Adrenal gland (tissue), 5 donors: ENCODE data around the gene SOX12.

Source experiments
- POLR2A ChIP-seq, 2 donors: fragments of 450-650 bp; IDR thresholded peaks; one replicate each; pipeline ENCODE4 v1.6.1; 2017; ENCODE audit warnings: antibody characterized with exemption in 2 of 2, mild to moderate bottlenecking in 2 of 2, moderate library complexity in 1 of 2
- TF ChIP-seq, protein P1 (sequence below), 6 experiments: fragments of 450-650 bp in 4 of 6; fragments of 200-600 bp in 2 of 6; sonication (generic) in 1 of 6; IDR thresholded peaks; 1 replicate in 5 of 6; 2 replicates in 1 of 6; pipeline versions ENCODE4 v1.5.1 to v1.8.0; 2016 to 2021; ENCODE audit warnings: antibody characterized with exemption in 6 of 6, mild to moderate bottlenecking in 2 of 6, moderate library complexity in 1 of 6
- donor health status: DM: no; HTN: no; CAD: no.

DNA sequence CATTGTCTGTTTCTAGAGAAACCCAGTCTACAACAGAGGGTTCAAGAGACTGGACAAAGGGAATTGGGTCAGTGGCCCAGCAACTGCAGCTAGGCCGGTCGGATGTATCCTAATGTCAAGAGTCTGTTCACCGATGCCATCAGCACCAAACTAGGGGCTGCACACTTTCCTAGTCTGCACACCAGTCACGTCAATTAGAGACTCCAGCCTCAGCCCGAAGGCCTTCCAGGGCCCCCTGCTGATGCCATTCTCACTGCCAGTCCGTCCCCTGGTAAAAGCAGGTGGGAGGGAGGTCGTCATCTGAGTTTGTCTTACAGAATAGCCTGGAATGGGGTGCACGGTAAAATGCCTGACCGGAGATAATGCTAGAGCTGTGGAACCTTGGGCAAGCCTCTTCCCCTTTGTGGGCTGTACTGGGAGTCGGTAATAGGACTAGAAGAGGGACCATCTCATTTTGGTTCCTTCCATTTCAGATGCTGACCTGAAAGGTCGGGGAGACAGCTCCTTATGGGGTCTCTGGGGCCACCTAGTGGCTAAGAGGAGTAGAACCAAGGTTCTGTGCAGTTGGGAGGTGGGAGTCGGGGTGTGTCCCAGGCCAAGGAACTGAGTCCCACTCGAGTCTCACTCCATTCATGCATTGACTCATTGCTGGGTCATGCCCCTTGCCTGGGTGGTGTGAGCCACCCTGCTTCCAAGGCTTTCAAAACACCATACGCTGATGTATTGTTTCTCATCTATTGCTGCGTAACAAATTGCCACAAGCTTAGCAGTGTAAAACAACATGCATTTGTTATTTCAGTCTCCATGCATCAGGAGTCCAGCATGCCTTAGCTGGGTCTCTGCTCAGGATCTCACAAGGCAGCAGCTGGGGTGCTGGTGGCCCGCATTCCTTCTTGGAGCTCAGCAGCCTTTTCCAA lies 5.1 kb downstream of the SOX12 start:
- TF ChIP-seq, protein P1, sequence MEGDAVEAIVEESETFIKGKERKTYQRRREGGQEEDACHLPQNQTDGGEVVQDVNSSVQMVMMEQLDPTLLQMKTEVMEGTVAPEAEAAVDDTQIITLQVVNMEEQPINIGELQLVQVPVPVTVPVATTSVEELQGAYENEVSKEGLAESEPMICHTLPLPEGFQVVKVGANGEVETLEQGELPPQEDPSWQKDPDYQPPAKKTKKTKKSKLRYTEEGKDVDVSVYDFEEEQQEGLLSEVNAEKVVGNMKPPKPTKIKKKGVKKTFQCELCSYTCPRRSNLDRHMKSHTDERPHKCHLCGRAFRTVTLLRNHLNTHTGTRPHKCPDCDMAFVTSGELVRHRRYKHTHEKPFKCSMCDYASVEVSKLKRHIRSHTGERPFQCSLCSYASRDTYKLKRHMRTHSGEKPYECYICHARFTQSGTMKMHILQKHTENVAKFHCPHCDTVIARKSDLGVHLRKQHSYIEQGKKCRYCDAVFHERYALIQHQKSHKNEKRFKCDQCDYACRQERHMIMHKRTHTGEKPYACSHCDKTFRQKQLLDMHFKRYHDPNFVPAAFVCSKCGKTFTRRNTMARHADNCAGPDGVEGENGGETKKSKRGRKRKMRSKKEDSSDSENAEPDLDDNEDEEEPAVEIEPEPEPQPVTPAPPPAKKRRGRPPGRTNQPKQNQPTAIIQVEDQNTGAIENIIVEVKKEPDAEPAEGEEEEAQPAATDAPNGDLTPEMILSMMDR (IDR thresholded peaks at IDR 0.05) = peak; percentile 63 to 86 (median 82)
- TF ChIP-seq POLR2A (IDR thresholded peaks at IDR 0.05) = no peak
